HepG2 (cell line): ENCODE data around the gene JMJD8.
A peak's percentile ranks its signal among the peaks of the same experiment; 100 is the strongest.

ENCODE experiments used
- CTCF ChIP-seq: sonication (generic); formaldehyde crosslinking; IDR thresholded peaks from 2 replicates; pipeline ENCODE4 v1.5.0; 2020; ENCODE audit warnings: mild to moderate bottlenecking, missing genetic modification reagents, moderate library complexity
- FOXJ3 ChIP-seq: sonication (generic); formaldehyde crosslinking; IDR thresholded peaks from 2 replicates; pipeline ENCODE4 v1.4.0; 2020; ENCODE audit warnings: missing genetic modification reagents, mild to moderate bottlenecking, borderline replicate concordance
- FOXM1 ChIP-seq: sonication (generic); formaldehyde crosslinking; IDR thresholded peaks from 2 replicates; pipeline ENCODE4 v1.5.0; 2020; ENCODE audit warnings: missing genetic modification reagents
- RAD21 ChIP-seq: fragments of 450-650 bp; formaldehyde crosslinking; IDR thresholded peaks from 2 replicates; pipeline ENCODE4 v1.5.0; 2020; ENCODE audit warnings: mild to moderate bottlenecking
- SP1 ChIP-seq, 2 experiments: fragments of 450-650 bp in 1 of 2; sonication (generic) in 1 of 2; formaldehyde crosslinking in 1 of 2; IDR thresholded peaks; 2 replicates each; pipeline versions ENCODE4 v1.4.0 to v1.6.1; 2016 to 2020; ENCODE audit warnings: missing genetic modification reagents in 1 of 2
- ZNF3 ChIP-seq: IDR thresholded peaks from 2 replicates; pipeline ENCODE4 v1.7.0; 2017; ENCODE audit warnings: inconsistent platforms
- ZNF724P ChIP-seq: sonication (generic); formaldehyde crosslinking; IDR thresholded peaks from 2 replicates; pipeline ENCODE4 v1.8.0; 2022; ENCODE audit warnings: missing genetic modification reagents, borderline replicate concordance
- ZNF768 ChIP-seq: sonication (generic); formaldehyde crosslinking; IDR thresholded peaks from 2 replicates; pipeline ENCODE4 v1.4.0; 2020; ENCODE audit warnings: missing genetic modification reagents

- TF ChIP-seq FOXM1 (CRISPR knock-in tag) (no peak), ZNF3 (no peak), RAD21 (CRISPR knock-in tag) (no peak), CTCF (no peak), ZNF724P (CRISPR knock-in tag) (peak; percentile 91), ZNF768 (CRISPR knock-in tag) (peak; percentile 57; the same call in 1 of the 2 replicates), SP1 (IDR thresholded peaks at IDR 0.05) (no peak), SP1 (CRISPR knock-in tag; IDR thresholded peaks at IDR 0.05) (no peak), FOXJ3 (no peak)
Measured at GRCh38 chr16:700684-701584, 16.8 kb upstream of the JMJD8 start.
